ENCODE results near the gene GALNT18. TPM values are rescaled to one million over a fixed set of nuclear protein-coding genes. Genes with fewer than 3 reads are reported as not detected.

The GALNT18 gene
- total and polyA plus RNA-seq, 2 experiments from 2014 or later: 4.3 to 10.8 TPM

DNA sequence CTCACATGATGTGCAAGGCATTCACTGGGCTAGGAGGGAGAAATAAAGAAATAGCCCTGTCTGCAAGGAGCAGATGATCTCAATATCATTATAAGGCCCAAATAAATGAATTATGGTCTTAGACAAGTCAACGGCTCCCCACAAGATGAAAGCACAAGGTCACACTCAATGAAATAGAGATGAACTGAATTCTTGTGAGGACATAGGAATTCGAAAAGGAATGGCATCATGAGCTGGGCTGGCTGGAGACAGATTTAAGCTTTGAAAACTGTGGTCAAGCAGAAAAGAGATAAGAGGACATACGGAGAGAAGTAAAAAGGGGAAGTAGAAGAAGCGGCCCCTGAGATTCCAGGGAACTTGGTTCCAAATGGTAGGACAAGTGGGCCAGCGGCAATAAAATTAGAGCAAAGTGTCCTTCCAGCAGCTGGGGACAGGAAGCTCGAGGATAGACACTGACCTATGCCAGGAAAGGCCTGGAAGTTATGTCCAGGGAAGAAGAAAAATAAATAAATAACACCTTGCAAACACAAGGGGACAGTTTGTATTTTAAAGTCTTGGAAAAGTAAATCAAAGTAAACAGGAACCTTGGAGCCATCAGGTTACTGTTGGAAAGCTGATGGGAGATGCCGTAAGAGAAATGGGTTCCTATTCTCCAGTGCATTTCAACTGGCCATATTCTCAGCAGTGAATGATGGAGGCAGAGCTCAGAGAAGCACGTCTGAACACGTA is 37.8 kb downstream of the GALNT18 start (continued):
- TF ChIP-seq STAT1 (IDR thresholded peaks at IDR 0.05; ENCODE audit: unreplicated experiment) (no peak), ZNF331 (CRISPR knock-in tag; IDR thresholded peaks at IDR 0.05; ENCODE audit: low read depth) (no peak), EZH2 (IDR thresholded peaks at IDR 0.05; ENCODE audit: low read depth, unreplicated experiment) (no peak)
- TF ChIP-seq, protein P1, sequence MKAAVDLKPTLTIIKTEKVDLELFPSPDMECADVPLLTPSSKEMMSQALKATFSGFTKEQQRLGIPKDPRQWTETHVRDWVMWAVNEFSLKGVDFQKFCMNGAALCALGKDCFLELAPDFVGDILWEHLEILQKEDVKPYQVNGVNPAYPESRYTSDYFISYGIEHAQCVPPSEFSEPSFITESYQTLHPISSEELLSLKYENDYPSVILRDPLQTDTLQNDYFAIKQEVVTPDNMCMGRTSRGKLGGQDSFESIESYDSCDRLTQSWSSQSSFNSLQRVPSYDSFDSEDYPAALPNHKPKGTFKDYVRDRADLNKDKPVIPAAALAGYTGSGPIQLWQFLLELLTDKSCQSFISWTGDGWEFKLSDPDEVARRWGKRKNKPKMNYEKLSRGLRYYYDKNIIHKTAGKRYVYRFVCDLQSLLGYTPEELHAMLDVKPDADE (IDR thresholded peaks at IDR 0.05): no peak

- no peaks in the 10 kb centered on the region for H3K9me3 Mint-ChIP-seq
- TF ChIP-seq ZNF462 (CRISPR knock-in tag; IDR thresholded peaks at IDR 0.05) (no peak), EZH2 (IDR thresholded peaks at IDR 0.05; ENCODE audit: low read depth, unreplicated experiment) (no peak), CTCF (conservative IDR thresholded peaks at IDR 0.05; ENCODE audit: low read depth in 2 of 2) (no peak), ZNF331 (CRISPR knock-in tag; IDR thresholded peaks at IDR 0.05; ENCODE audit: low read depth) (no peak), POLR2AphosphoS5 (IDR thresholded peaks at IDR 0.05; ENCODE audit: low read depth) (no peak), CREB1 (CRISPR knock-in tag; IDR thresholded peaks at IDR 0.05; ENCODE audit: low read depth) (no peak)
- Histone ChIP-seq H3K4me2 (no peak overlapping the region), H4K20me1 (replicated peaks; ENCODE audit: insufficient read depth) (no peaks in the 10 kb centered on the region), H3K9me2 (ENCODE audit: insufficient read depth) (0 out of 2 replicates have a peak, but pooled peaks cover 8% of the 10 kb centered on the region), H2AFZ (no peak overlapping the region), H3K27ac (ENCODE audit: low read depth) (no peak overlapping the region), H3K4me3 (no peak overlapping the region), H3K27me3 (ENCODE audit: insufficient read depth) (no peaks in the 10 kb centered on the region), H3K79me2 (replicated peaks; ENCODE audit: insufficient read depth) (no peaks in the 10 kb centered on the region), H3F3A (replicated peaks; ENCODE audit: low read depth) (no peaks in the 10 kb centered on the region), H3K36me3 (ENCODE audit: insufficient read depth) (no peaks in the 10 kb centered on the region), H3K4me1 (ENCODE audit: insufficient read depth) (peaks cover 7% of the 10 kb centered on the region; the same call in 1 of the 2 replicates)
- no peak overlapping the region for H3K4me3 Mint-ChIP-seq
- H3K27me3 Mint-ChIP-seq (ENCODE audit: insufficient read depth, low read depth, poor library complexity): peaks cover 1% of the 10 kb centered on the region
- no peak overlapping the region for H3K27ac Mint-ChIP-seq
- DNase-seq (ENCODE audit: low spot score): no peak
- no peak for ATAC-seq
- H3K36me3 Mint-ChIP-seq (ENCODE audit: low read depth): no peaks in the 10 kb centered on the region
- H3K4me1 Mint-ChIP-seq: peaks cover 19% of the 10 kb centered on the region
Observed at GRCh38 chr11:11582011-11582701, 39.6 kb downstream of the GALNT18 start.
